Keratinocyte (primary cell): ENCODE measurements around the gene ARMC3. TPM values are rescaled to one million over a fixed set of nuclear protein-coding genes. Genes with fewer than 3 reads are reported as not detected.
"Not testable (repeated sequence)": the region's sequence is repeated elsewhere in the genome, so short reads cannot be mapped to it uniquely, and the experiment has no call there.

Experiments used
- DNase-seq: peaks from one replicate; pipeline ENCODE4 v3.0.0-alpha.2; 2011; ENCODE audit warnings: low read depth, missing footprints, low spot score
- FAIRE-seq: peaks from 2 replicates; lab custom pipeline; 2011; peaks lifted over from hg19 to GRCh38; lab: Jason Lieb, UNC
- H2AFZ ChIP-seq: 2 replicates; pipeline ENCODE4 v1.6.0; 2012; ENCODE audit warnings: low read length, control low read depth, inconsistent platforms; ENCODE audit not compliant: control insufficient read depth
- H3K27ac ChIP-seq: 2 replicates; pipeline ENCODE4 v1.5.1; 2011; ENCODE audit warnings: low read length; ENCODE audit not compliant: control insufficient read depth, insufficient read depth
- H3K27me3 ChIP-seq: 3 replicates; pipeline ENCODE4 v1.6.0; 2011; ENCODE audit warnings: low read length; ENCODE audit not compliant: control insufficient read depth, insufficient read depth; ENCODE audit errors: extremely low read depth
- H3K36me3 ChIP-seq, 2 experiments: 2 replicates in 1 of 2; 3 replicates in 1 of 2; pipeline ENCODE4 v1.5.1; 2011; ENCODE audit warnings: low read length in 2 of 2, mild to moderate bottlenecking in 1 of 2; ENCODE audit not compliant: control insufficient read depth in 2 of 2, insufficient read depth in 2 of 2; ENCODE audit errors: extremely low read depth in 1 of 2
- H3K4me1 ChIP-seq: 3 replicates; pipeline ENCODE4 v1.5.1; 2011; ENCODE audit warnings: low read length; ENCODE audit not compliant: control insufficient read depth, insufficient read depth; ENCODE audit errors: extremely low read depth
- H3K4me2 ChIP-seq: 3 replicates; pipeline ENCODE4 v1.6.0; 2011; ENCODE audit warnings: low read depth, low read length; ENCODE audit not compliant: control insufficient read depth, insufficient read depth; ENCODE audit errors: extremely low read depth
- H3K4me3 ChIP-seq, 3 experiments: fragments of 200-600 bp in 1 of 3; sonication (generic) in 1 of 3; 2 replicates in 2 of 3; 3 replicates in 1 of 3; pipeline ENCODE4 v1.5.1; 2011 to 2016; ENCODE audit warnings: low read length in 3 of 3, mild to moderate bottlenecking in 3 of 3, control low read depth in 2 of 3, inconsistent platforms in 1 of 3, low read depth in 1 of 3, mixed read lengths in 1 of 3, mixed run types in 1 of 3, moderate library complexity in 1 of 3; ENCODE audit not compliant: control insufficient read depth in 2 of 3, insufficient read depth in 2 of 3; ENCODE audit errors: extremely low read depth in 1 of 3
- H3K79me2 ChIP-seq: 2 replicates; pipeline ENCODE4 v1.6.0; 2012; ENCODE audit warnings: low read length; ENCODE audit not compliant: control insufficient read depth, insufficient read depth
- H3K9ac ChIP-seq: 3 replicates; pipeline ENCODE4 v1.6.0; 2011; ENCODE audit warnings: low read length; ENCODE audit not compliant: control insufficient read depth, insufficient read depth; ENCODE audit errors: extremely low read depth
- H3K9me1 ChIP-seq: 3 replicates; pipeline ENCODE4 v1.6.0; 2011; ENCODE audit warnings: low read length; ENCODE audit not compliant: control insufficient read depth, insufficient read depth; ENCODE audit errors: extremely low read depth
- H3K9me3 ChIP-seq: 2 replicates; pipeline ENCODE4 v1.5.1; 2012; ENCODE audit warnings: low read depth, low read length; ENCODE audit not compliant: control insufficient read depth
- H4K20me1 ChIP-seq: 3 replicates; pipeline ENCODE4 v1.6.0; 2011; ENCODE audit warnings: low read length; ENCODE audit not compliant: control insufficient read depth, insufficient read depth; ENCODE audit errors: extremely low read depth
- CTCF ChIP-seq, 3 experiments: IDR thresholded peaks in 1 of 3; conservative IDR thresholded peaks in 1 of 3; optimal IDR thresholded peaks in 1 of 3; 2 replicates in 2 of 3; 3 replicates in 1 of 3; pipeline versions ENCODE3 to v1.5.1; 2011; ENCODE audit warnings: low read length in 3 of 3, mild to moderate bottlenecking in 3 of 3, moderate library complexity in 2 of 3, control low read depth in 1 of 3, inconsistent platforms in 1 of 3; ENCODE audit not compliant: insufficient read depth in 2 of 3; ENCODE audit errors: extremely low read depth in 1 of 3
- EZH2 ChIP-seq: IDR thresholded peaks from one replicate; pipeline ENCODE4 v1.6.1; 2012; ENCODE audit warnings: inconsistent platforms, mild to moderate bottlenecking, low read length, moderate library complexity
- dilution Hi-C: fragments of 300-500 bp; cut with MboI; formaldehyde crosslinking; loops from one replicate; pipeline ENCODE4 v1.7.0; 2020; ENCODE audit warnings: low sequenced_read_pairs; ENCODE audit not compliant: extremely low pct_ligation_motif_present
- polyA plus RNA-seq, 5 experiments: library from polyadenylated mRNA; depleted of rRNA in 3 of 5; stranded (reverse) in 3 of 5; stranded (forward) in 1 of 5; unstranded in 1 of 5; fragments of >200 nt; gene quantifications; 1 replicate in 1 of 5; 2 replicates in 3 of 5; 3 replicates in 1 of 5; pipeline versions ENCODE4 v1.2.1 to v1.2.3, GENCODE V29; 2011 to 2012; ENCODE audit warnings: missing spikeins in 2 of 5, low read depth in 1 of 5, low replicate concordance in 1 of 5

The ARMC3 gene
- polyA plus RNA-seq, 1 donor (not counting 4 experiments of a cell fraction or from before 2014, with no cell fraction given), result not detected

- no peak overlapping the region for H3K9ac ChIP-seq
- no peaks in the 10 kb centered on the region for H3K9me3 ChIP-seq
- no peak for TF ChIP-seq CTCF (optimal IDR thresholded peaks at IDR 0.05 in 1 of 3, IDR thresholded peaks at IDR 0.05 in 1 of 3, conservative IDR thresholded peaks at IDR 0.05 in 1 of 3; ENCODE audit: extremely low read depth in 1 of 3, insufficient read depth in 2 of 3, low read length in 3 of 3)
- no peak for TF ChIP-seq EZH2
- no peak overlapping the region for H3K27ac ChIP-seq
- no peaks in the 10 kb centered on the region for H3K79me2 ChIP-seq
- peaks cover 9% of the 10 kb centered on the region for H3K4me1 ChIP-seq
- H3K4me3 ChIP-seq, result no peak overlapping the region
- DNase-seq, result no peak
- dilution Hi-C loops, result no loop called here
- H4K20me1 ChIP-seq, result no peaks in the 10 kb centered on the region
- no peaks in the 10 kb centered on the region for H3K9me1 ChIP-seq
- no peak for FAIRE-seq
- H3K4me2 ChIP-seq, result no peak overlapping the region
- no peaks in the 10 kb centered on the region for H3K27me3 ChIP-seq
- H3K36me3 ChIP-seq, result no peaks in the 10 kb centered on the region
- H2AFZ ChIP-seq, result no peak overlapping the region
Measured at GRCh38 chr10:23063973-23064812, 136.3 kb downstream of the ARMC3 start.

GRCh38 chr10:23064813-23065114 is 136.9 kb downstream of the ARMC3 start:
- H3K27me3 ChIP-seq, H3K9me3 ChIP-seq, H3K79me2 ChIP-seq, H3K4me1 ChIP-seq, H3K9ac ChIP-seq, H3K36me3 ChIP-seq, FAIRE-seq, H3K9me1 ChIP-seq, H3K27ac ChIP-seq, H4K20me1 ChIP-seq, H3K4me3 ChIP-seq, H2AFZ ChIP-seq, DNase-seq, H3K4me2 ChIP-seq, dilution Hi-C loops: not testable (repeated sequence)
